Inferior parietal cortex (tissue), 1 donor: ENCODE measurements around the gene LRRK1.

Source experiments
- DNase-seq: peaks from one replicate; pipeline ENCODE4 v3.0.0-alpha.2; 2016; ENCODE audit errors: extremely low spot score

The LRRK1 gene

GRCh38 chr15:100909989-100910955 lies 8.9 kb upstream of the LRRK1 start:
- no peak for DNase-seq

GRCh38 chr15:100911086-100911485 lies 8.1 kb upstream of the LRRK1 start:
- DNase-seq = no peak

- DNase-seq = no peak
These were observed 5.2 kb upstream of the LRRK1 start for GRCh38 chr15:100913961-100914360.

GRCh38 chr15:100914876-100915275 lies 4.3 kb upstream of the LRRK1 start:
- no peak for DNase-seq

DNA sequence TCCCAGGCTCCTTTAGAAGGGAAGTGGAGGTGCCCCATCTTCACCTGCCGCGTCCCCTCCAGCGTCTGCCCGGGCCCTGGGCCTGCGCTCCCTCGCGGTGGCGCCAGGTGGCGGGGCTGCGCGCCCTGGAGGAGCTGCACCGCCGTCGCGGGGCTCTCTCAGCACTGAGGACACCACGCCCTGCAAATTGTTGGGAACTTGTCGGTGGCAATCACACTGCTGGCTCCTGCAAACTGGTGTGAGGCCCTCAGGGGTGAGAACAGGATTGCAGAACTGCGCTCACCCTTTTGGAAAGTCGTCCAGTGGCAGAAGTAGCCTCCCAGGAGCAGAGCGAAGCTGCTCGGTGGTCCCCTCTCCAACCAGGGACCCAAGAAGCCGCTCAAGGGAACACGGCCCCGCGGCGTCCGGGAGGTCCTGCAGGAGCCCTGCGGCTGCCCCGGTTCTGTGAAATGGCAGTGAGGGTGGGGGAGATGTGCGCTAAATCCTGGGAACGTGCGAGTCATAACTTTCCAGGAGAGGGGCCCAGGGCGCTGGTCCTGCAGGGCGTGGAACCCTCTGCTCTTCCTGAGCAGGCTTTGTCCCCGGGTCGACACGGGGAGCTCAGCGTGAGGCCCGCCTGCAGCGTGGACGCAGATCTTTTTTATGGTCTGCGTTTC lies 995 bp upstream of the LRRK1 start:
- DNase-seq = peak; percentile 43

DNA sequence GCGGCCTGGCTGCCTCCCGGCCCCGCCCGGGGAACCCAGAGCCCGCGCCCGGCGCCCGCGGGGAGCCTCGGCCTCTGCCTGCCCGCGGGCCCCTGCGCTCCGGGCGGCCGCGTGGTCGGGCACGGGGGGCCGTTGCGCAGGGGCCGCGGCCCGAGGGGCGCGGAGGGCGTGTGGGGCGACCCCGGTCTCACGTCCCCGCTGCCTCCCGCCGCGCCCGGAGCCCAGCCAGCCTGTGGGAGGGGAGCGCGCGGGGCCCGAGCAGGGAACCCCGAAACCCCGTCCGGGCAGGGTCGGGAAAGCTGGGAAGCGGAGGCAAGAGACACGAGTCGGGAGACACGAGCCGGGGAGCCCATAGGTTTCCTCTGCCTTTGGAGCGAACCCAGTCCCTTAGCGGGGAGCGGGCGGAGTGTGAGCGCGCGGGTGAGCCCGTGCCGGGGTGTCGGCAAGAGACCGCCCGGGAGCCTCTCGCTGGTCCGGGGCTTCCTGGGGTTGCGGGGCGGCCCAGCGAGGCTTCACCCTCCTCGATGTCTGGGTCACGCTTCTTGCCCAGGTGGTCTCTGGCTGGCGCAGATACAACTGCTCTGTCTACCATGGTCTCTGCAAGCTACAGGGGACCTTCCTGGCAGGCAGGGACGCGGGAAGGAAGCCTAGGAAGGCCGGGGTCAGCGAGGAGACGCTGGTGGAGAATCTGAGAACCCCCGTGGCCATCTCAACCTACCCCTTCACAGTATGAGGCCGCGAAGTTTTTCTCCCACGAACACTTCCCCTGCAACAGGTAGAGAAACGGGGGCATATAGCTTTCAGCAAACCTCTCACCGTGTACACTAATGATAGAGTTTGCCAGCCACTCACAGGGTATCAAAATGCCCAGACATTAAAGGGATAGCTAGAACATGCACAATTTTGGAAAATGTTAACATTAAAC lies 586 bp downstream of the LRRK1 start:
- DNase-seq = no peak

- DNase-seq = no peak
These were observed 1.5 kb downstream of the LRRK1 start for GRCh38 chr15:100920516-100921135.

DNA sequence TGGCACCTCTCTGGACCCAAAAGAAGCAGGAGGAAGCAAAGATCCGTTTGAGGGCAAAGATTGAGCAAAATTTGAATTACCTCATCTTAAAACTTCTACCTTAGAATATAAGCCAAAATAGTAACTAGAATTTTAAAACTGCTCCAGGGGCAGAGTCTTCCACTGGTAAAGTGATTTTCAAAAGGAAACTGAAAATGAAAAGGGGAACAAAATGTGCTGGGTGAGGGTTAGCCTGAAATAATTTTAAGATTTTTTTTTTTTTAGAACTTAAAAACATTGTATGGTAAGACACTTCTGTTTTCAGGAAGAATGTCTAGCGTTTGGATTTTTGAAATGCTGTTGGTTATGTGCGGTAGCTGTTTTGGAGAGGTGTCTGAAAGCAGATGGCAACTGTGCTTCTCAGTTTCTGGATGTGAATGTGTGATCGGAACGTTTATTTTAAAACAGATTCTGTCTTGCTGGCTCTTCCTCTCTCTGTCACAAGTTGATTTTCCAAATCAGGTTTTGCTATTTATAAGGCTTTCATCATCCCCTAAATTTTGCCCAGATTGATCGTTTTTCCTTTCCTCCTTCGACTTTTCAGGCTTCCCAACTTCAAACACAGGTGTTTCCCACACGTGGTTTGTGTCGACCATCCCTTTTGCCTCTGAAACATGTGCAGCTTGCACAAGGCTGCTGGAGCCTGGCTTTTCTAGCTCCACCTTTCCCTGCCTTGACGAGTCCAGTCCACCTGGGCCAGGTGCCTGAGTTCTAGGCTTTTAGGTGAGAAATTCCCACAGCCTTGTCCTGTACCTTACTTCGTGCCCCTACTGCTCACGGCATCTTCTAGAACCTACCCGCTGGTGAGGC lies 3.3 kb downstream of the LRRK1 start:
- DNase-seq = peak; percentile 65

DNA sequence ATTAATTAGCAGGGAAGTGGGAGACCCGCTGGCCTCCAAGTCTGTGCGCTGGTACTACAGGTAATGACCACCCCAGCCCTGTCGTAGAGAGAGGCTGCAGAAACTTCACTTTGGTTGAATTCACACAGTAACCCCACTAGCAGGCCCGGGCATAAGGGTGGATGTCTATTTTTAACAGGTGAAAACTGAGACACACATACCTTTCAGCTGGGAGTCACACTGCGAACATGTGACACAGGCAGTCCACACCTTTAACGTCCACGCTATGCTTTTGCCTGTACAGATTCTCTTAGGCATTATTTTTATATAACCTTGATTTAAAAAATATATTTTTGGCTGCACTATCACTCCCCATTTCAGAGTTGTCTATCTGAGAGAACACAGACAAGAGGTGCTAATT lies 3.9 kb downstream of the LRRK1 start:
- DNase-seq = no peak

DNA sequence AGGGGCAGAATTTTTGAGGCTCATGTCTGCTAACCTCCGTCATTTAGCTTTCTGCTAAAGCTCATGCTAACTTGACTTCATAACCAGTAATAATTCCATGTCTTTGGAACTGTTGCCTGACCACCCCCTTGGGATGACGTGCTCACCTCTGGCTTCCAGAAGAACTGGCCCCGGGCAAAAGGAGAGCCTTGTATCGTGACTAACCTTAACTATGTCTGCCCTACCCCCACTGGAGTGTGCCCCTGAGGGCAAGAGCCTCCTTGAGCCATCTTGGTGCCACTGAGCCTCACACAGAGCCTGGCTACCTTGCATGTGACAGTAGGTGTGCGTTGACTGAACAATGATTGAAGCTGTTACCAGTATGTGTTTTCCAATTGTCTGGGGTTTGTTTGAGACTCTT lies 4.7 kb downstream of the LRRK1 start:
- DNase-seq = no peak

- DNase-seq = no peak
These were observed 5.3 kb downstream of the LRRK1 start for GRCh38 chr15:100924436-100924835.

- DNase-seq = no peak
These were observed 6.3 kb downstream of the LRRK1 start for GRCh38 chr15:100925480-100925879.

DNA sequence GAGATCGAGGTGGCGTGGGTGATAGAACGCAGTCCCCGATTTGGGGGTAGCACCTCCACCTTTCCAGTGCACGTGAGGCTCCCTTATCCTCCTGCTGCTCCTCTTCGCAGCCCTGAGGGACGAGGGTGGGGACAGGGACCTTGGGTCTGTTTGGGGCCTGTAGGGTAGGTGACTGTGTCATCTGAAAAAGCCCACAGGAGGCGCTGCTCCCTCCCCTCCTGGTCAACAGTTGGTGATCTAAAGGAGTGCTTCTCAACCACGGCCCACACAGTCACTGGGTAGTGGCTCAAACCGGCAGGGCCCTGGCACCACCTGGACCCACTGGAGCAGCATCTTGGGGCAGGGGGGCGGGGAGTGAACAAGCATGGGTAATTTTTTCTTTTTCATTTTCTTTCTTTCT lies 7.1 kb downstream of the LRRK1 start:
- DNase-seq = no peak

DNA sequence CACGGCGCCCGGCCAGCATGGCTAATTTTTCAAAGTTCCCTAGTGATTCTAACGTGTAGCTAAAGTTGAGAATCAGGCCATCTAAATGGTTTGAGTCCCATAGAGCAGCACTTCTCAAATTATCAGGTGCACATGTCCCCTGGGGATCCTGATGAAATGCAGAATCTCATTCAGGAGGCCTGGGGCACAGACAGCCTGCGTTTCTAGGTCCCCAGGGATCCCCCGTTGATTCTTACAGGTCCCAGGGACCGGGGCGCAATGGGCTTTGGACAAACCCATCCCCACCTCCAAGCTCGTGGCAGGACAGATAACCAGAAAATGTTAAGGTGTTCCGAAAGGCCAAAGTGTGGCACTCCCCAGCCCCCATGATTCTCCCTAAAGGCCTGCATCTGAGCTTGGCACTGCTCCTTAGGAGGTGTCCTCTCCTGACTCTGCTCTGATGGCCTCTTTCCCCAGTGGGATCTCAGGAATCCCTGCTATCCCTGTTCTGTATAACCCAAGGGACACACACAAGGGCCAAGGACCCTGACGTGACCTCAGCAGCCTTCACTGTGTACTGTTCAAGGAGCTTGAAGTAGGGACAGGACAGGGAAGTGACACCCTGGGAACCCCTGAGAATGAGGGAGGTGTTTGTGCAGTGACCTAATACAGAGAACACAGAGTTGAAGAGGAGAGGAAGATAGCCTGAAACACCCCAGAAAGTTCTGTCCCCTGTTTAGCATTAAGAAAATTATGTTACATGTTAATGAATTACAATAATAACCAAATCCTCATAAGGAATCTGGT lies 8.0 kb downstream of the LRRK1 start:
- DNase-seq = no peak

DNA sequence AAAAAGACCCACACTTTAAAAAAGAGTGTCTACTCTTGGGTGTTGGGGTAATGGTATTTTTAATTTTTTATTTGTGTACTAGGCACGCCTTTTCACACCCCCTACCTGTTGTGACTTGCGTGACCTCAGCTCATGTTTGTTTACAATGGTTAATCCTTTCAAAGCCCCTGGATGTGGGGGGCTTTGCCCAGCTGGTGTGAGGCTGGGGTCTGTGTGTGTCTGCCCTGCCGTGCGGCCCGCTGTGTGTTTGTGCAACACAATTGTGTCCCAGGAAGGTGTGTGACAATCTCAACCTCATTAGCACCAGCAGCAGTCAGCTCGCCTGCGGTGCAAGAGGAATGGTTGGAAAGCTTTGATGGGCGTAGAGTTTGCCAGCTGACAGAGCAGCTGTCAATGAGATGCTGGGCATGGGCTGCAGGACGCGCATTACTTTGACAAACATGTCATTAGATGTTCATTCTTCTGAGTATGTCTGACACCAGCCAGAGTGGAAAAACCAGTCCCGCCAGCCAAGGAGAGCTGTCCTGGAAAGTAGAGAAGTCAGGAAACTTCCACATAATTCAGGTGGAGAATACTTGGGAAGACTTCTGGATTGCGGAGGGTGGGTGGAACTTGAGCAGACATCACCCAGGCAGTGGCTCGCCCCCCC lies 9.6 kb downstream of the LRRK1 start:
- no peak for DNase-seq

DNA sequence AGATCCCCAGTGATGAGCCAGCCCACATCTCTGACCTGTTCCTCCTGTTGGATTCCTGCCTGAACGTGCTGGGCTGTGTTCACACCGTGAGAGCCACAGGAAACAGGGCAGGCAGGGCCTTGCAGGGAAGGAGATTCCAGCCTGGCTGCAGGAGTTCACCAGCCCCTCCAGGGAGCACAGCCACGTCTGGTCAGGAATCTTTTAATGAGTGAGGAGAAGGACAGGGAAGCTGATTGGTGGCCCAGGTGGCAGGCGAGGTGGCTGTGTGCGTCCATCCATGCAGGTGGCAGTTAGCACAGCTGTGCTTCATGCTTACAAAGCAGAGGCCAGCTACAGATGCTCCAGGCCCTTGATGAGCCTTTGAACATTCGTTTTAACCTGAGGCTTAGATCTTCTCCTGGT lies 10.5 kb downstream of the LRRK1 start:
- DNase-seq = no peak

DNA sequence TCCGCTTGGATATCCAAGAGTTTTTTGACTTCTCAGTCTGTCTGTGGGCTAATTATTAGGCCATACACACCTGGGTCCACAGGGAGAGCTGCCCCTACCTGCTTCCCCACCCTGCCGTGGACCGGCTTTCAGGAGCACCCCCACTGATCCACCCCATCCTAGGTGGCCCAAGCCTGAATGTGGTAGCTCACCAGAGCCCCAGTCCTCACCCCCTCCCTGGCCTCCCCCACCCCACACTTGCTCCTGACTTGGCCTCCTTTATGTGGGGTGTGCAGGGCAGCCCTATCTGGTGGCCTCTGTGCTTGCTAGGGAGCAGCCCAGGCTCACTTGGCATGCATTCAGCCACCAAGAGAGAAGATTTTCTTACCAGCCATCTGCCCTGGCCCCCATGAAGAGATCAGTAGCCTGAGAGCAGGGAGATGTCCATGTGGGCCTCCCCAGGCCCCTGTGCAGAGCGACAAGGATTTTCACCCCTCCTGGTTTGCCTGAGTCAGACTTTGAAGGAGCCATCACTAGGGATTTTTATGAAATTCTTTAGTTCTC lies 11.2 kb downstream of the LRRK1 start:
- no peak for DNase-seq

- DNase-seq = no peak
These were observed 12.2 kb downstream of the LRRK1 start for GRCh38 chr15:100931143-100931890.
